ENCODE data around the gene TLE4. TPM values are rescaled to one million over a fixed set of nuclear protein-coding genes. Genes with fewer than 3 reads are reported as not detected.

Gene TLE4
- total and polyA plus RNA-seq, 10 of the 15 experiments (the other 5 are each of a cell fraction or from before 2014, with no cell fraction given) = 5.3 to 53.3 (median 23.3) TPM

GRCh38 chr9:79762070-79762469 lies 190.3 kb downstream of the TLE4 start (continued):
- TF ChIP-seq CUX1 (IDR thresholded peaks at IDR 0.05; ENCODE audit: insufficient replicate concordance, low read depth, low read length) (no peak), MTA3 (IDR thresholded peaks at IDR 0.05; ENCODE audit: borderline replicate concordance, low read length) (no peak), BACH1 (IDR thresholded peaks at IDR 0.05; ENCODE audit: borderline replicate concordance) (no peak)

- RAD21 ChIA-PET (ENCODE audit: unreplicated experiment) = no interaction called here
- Histone ChIP-seq H3K27ac (ENCODE audit: control insufficient read depth, insufficient read depth) (no peak overlapping the region), H3K9me3 (replicated peaks; ENCODE audit: control insufficient read depth, insufficient read depth, low read length) (no peaks in the 10 kb centered on the region), H3K79me2 (ENCODE audit: control insufficient read depth, insufficient read depth, low read length) (no peaks in the 10 kb centered on the region), H3K36me3 (ENCODE audit: control insufficient read depth in 2 of 2, insufficient read depth in 2 of 2, low read length in 1 of 2) (no peaks in the 10 kb centered on the region), H4K20me1 (ENCODE audit: control insufficient read depth, insufficient read depth) (no peaks in the 10 kb centered on the region), H2AFZ (ENCODE audit: control insufficient read depth, low read depth, low read length) (no peak overlapping the region), H3K27me3 (replicated peaks in 1 of 2; ENCODE audit: control insufficient read depth in 2 of 2, insufficient read depth in 2 of 2, low read length in 1 of 2) (no peaks in the 10 kb centered on the region; a peak in 1 of 4 replicates), H3K4me2 (ENCODE audit: control insufficient read depth, insufficient read depth) (no peak overlapping the region), H3K4me1 (ENCODE audit: control insufficient read depth, insufficient read depth, low read length) (no peaks in the 10 kb centered on the region), H3K4me3 (no peak overlapping the region), H3K9ac (ENCODE audit: control insufficient read depth, insufficient read depth, low read length) (no peak overlapping the region)
- POLR2A ChIA-PET = interaction anchor here (0.6 kb wide), 1 partner anchor 636 kb away, joined by 3 read pairs; no protein-coding TSS in a partner anchor
- no peak for ATAC-seq
- BruUV-seq (replicated peaks) = no TSS peak
- CTCF ChIA-PET = no interaction called here
- DNase-seq (ENCODE audit: low read depth, low spot score) = no peak
- FAIRE-seq = no peak
- SMC1A ChIA-PET (ENCODE audit: uncharacterized antibody, unreplicated experiment) = interaction anchor here (1.2 kb wide), 1 partner anchor 16 kb away, joined by 3 read pairs; no protein-coding TSS in a partner anchor
- in situ Hi-C loops (cut with MboI) (no loop called here), intact Hi-C loops (cut with micrococcal nuclease; ENCODE audit: unreplicated experiment) (no loop called here)
- WGBS (ENCODE audit: insufficient coverage, insufficient replicate concordance, low lambda C conversion rate, missing lambda C conversion rate) = 57% methylated on average over 6 of the region's 6 CpGs
- TF ChIP-seq SMC3 (IDR thresholded peaks at IDR 0.05; ENCODE audit: borderline replicate concordance, low read length) (no peak), RBBP5 (conservative IDR thresholded peaks at IDR 0.05) (no peak), ZNF274 (IDR thresholded peaks at IDR 0.05; ENCODE audit: insufficient read depth, insufficient read length) (no peak), NFXL1 (IDR thresholded peaks at IDR 0.05; ENCODE audit: borderline replicate concordance) (no peak), SP1 (IDR thresholded peaks at IDR 0.05; ENCODE audit: low read depth, low read length) (no peak), CHD4 (IDR thresholded peaks at IDR 0.05) (no peak), CREB1 (IDR thresholded peaks at IDR 0.05; ENCODE audit: low read depth) (no peak), ETV6 (conservative IDR thresholded peaks at IDR 0.05 in 1 of 2, IDR thresholded peaks at IDR 0.05 in 1 of 2; ENCODE audit: borderline replicate concordance in 1 of 2, low read depth in 1 of 2) (no peak), MXI1 (IDR thresholded peaks at IDR 0.05; ENCODE audit: low read depth, low read length) (no peak)
- TF ChIP-seq, protein P1, sequence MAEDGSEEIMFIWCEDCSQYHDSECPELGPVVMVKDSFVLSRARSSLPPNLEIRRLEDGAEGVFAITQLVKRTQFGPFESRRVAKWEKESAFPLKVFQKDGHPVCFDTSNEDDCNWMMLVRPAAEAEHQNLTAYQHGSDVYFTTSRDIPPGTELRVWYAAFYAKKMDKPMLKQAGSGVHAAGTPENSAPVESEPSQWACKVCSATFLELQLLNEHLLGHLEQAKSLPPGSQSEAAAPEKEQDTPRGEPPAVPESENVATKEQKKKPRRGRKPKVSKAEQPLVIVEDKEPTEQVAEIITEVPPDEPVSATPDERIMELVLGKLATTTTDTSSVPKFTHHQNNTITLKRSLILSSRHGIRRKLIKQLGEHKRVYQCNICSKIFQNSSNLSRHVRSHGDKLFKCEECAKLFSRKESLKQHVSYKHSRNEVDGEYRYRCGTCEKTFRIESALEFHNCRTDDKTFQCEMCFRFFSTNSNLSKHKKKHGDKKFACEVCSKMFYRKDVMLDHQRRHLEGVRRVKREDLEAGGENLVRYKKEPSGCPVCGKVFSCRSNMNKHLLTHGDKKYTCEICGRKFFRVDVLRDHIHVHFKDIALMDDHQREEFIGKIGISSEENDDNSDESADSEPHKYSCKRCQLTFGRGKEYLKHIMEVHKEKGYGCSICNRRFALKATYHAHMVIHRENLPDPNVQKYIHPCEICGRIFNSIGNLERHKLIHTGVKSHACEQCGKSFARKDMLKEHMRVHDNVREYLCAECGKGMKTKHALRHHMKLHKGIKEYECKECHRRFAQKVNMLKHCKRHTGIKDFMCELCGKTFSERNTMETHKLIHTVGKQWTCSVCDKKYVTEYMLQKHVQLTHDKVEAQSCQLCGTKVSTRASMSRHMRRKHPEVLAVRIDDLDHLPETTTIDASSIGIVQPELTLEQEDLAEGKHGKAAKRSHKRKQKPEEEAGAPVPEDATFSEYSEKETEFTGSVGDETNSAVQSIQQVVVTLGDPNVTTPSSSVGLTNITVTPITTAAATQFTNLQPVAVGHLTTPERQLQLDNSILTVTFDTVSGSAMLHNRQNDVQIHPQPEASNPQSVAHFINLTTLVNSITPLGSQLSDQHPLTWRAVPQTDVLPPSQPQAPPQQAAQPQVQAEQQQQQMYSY (CRISPR knock-in tag; IDR thresholded peaks at IDR 0.05) = no peak
These were observed 192.0 kb downstream of the TLE4 start for GRCh38 chr9:79763671-79764285.
